Measurements from ENCODE around the gene ITGB5.
"Not testable (repeated sequence)": the region's sequence is repeated elsewhere in the genome, so short reads cannot be mapped to it uniquely, and the experiment has no call there.

ITGB5 gene

DNA sequence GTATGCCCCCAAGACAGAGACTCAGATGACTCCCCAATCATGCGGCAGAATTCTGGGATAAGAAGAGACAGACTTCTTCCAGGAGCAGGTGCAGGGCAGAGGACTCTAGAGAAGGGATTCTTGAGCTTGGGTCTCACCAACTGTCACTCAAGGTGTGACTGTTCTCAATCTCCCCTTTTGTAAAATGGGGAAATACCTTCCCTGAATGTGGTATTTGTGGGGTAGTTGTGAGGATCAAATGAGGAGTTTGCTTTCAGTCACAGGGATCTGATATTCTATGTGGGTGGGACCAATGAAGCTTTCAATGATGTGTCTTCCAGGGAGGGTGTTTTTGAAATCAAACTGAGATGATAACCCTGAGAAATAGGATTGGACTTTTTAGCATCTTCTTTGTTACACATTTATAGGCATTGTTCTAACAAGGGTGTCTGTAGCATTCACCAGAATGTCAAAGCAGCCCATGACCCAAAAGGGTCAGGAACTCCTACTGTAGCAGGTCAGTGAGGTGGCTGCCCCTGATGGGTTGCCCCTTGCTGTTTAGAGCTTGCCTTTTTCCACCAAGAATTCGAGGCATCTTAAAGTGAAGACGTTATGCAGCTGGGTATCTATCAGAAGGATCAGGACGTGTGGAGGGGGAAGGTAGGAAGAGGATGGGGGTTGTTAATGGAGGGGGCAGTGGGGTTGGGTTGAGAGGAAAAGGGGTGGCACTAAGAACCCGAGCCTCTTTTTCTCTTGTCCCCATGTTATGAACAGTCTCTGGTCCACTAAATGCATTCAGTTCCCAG lies 128.1 kb downstream of the ITGB5 start:
- H3K4me3 ChIP-seq (ENCODE audit: low read depth, low read length), result no peak overlapping the region
- TF ChIP-seq, protein P1, sequence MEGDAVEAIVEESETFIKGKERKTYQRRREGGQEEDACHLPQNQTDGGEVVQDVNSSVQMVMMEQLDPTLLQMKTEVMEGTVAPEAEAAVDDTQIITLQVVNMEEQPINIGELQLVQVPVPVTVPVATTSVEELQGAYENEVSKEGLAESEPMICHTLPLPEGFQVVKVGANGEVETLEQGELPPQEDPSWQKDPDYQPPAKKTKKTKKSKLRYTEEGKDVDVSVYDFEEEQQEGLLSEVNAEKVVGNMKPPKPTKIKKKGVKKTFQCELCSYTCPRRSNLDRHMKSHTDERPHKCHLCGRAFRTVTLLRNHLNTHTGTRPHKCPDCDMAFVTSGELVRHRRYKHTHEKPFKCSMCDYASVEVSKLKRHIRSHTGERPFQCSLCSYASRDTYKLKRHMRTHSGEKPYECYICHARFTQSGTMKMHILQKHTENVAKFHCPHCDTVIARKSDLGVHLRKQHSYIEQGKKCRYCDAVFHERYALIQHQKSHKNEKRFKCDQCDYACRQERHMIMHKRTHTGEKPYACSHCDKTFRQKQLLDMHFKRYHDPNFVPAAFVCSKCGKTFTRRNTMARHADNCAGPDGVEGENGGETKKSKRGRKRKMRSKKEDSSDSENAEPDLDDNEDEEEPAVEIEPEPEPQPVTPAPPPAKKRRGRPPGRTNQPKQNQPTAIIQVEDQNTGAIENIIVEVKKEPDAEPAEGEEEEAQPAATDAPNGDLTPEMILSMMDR (IDR thresholded peaks at IDR 0.05; ENCODE audit: low read depth, low read length), result no peak

DNA sequence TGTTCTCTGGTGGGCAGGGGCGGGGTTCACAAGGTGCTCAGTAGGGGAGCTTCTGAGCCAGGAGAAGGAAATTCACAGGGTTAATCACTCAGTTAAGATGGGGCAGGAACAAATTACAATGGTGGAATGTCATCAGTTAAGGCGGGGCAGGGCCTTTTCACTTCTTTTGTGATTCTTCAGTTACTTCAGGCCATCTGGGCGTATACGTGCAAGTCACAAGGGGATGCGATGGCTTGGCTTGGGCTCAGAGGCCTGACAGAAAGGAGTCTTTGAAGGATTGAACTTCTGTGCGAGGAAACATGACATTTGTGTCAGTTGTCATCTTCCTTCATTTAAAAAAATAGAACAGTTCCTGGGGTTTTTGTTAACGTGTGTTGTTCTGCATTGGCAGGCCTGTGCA lies 129.2 kb downstream of the ITGB5 start:
- not testable (repeated sequence) for H3K4me3 ChIP-seq (ENCODE audit: low read depth, low read length)

DNA sequence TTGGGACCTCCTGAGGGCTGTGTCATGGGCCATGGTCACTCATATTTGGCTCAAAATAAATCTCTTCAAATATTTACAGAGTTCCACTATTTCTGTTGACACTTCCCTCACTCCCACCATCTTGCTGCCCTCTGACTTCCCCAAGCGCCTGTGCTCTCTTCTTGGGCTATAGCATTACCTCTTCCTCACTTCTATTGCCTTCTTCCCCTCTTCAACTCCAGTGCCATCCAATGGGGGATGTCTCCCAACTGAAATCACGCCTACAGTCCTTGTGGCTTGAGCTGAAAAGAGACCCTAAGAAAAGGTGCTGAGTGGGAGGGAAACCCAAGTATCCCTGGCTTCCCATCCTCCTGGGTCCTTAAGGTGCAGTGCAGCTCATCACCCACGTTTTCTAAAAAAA lies 135.1 kb downstream of the ITGB5 start:
- no peak overlapping the region for H3K4me3 ChIP-seq (ENCODE audit: low read depth, low read length)
- TF ChIP-seq, protein P1 (IDR thresholded peaks at IDR 0.05; ENCODE audit: low read depth, low read length), result no peak

DNA sequence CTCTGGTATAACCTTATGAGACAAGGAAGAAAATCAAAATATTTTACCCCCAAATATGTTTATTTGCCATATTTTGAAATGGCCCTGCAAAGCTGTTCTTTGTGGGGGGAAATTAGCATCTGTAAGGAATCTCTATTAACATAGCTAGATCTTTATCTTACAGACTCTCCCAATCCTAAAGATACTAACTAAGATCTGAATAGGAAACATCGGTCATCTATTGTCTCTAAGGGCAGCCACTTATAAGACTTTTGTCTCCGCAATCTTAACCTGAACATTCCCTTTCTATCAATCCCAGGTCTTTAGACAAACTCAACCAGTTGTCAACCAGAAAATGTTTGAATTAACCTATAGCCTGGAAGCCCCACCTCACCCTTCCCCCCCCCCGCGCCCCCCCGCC lies 135.7 kb downstream of the ITGB5 start:
- TF ChIP-seq, protein P1 (IDR thresholded peaks at IDR 0.05; ENCODE audit: low read depth, low read length), result no peak
- no peak overlapping the region for H3K4me3 ChIP-seq (ENCODE audit: low read depth, low read length)

DNA sequence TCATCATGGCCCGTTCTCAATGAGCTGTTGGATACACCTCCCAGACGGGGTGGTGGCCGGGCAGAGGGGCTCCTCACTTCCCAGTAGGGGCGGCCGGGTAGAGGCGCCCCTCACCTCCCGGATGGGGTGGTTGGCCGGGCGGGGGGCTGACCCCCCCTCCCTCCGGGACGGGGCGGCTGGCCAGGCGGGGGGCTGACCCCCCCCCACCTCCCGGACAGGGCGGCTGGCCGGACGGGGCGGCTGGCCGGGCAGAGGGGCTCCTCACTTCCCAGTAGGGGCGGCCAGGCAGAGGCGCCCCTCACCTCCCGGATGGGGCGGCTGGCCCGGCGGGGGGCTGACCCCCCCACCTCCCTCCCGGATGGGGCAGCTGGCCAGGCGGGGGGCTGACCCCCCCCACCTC lies 137.3 kb downstream of the ITGB5 start:
- not testable (repeated sequence) for H3K4me3 ChIP-seq (ENCODE audit: low read depth, low read length)

DNA sequence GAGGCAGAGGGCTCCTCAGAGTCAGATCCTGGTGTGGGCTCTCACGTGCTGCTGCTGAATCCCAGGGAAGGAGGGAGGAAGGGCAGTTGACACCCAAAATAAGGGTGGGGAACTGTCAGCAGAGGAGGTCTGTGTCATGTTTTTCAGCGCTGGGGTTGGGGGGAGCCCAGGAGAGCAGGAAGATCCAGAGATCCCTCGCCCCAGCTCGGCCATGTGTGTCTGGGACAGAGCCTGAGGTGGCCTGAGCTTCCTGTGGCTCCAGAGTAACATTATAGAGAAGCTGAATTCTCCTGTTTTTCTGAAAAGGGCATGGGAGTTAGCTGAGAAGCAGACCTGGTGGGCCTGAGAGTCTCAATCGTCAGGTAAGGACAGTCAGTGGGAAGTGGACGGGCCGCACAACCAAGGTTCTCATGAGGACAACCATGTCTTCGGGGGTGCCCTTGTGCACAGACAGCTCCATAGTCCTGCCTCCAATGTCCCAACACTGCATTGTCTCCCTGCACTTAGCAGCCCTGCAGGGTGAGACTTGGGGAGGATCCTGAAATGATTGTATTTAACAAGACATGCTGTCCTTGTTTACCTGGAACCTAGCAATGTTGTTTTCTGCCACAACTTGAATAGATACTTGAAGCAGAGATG lies 138.5 kb downstream of the ITGB5 start:
- no peak overlapping the region for H3K4me3 ChIP-seq (ENCODE audit: low read depth, low read length)
- TF ChIP-seq, protein P1 (IDR thresholded peaks at IDR 0.05; ENCODE audit: low read depth, low read length), result no peak

DNA sequence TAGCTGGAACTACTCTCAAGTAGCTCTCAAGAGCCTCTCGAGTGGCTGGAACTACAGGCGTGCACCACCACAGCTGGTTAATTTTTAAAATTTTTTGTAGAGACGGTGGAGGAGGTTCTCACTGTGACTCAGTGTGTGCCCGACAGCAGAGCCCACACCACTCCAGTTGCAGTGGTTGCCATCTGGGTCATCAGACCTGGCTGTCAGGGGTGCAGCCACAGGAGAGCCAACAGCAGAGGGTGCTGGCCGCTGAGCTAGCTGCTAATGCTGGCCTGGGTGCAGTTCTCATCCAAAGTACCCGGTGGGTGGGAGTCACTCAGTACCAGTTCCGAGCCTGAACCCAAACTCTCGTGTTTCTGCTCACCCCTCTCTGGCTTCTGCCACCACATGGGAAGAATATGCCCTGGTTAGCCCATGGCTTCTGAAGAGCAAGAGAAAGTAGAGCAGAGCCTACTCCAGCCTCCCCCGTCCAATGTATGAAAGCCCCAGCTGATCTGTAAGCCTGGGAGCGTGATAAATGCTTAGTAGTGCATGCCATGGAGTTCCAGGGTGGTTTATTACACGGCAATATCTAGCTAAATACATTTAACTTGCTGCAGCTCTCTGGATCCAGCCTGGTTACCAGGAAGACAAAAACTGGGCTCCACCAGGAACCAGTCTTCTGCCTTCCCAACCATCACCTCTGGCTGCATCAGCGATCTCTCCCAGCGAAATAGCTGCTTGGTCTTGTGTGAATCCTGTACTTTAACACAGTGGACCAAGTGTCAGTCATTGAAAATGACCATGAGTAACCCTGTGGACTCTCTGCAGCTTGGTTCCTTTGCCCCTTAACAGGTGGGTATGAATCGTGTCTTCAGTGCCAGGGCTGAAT lies 139.8 kb downstream of the ITGB5 start:
- TF ChIP-seq, protein P1 (IDR thresholded peaks at IDR 0.05; ENCODE audit: low read depth, low read length), result no peak
- H3K4me3 ChIP-seq (ENCODE audit: low read depth, low read length), result no peak overlapping the region

DNA sequence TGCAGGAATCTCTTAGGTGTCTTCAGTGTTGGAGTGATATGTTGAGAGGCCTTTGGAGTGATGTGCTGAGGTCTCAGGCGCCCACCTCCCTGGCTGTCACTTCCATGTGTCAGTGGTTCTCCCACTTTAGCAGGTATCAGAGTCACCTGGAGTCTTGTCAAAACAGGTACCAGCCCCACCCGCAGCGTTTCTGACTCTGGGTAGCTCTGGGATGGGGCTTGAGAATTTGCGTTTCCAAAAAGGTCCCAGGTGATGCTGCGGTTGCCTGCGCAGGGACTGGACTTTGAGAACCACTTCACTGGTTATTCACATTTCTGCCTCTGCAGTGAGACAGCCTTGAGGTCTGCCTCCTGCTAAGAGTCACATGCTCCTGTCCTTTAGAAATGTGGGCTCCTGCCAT lies 141.4 kb downstream of the ITGB5 start:
- H3K4me3 ChIP-seq (ENCODE audit: low read depth, low read length), result no peak overlapping the region
- TF ChIP-seq, protein P1 (IDR thresholded peaks at IDR 0.05; ENCODE audit: low read depth, low read length), result no peak
